Measurements from ENCODE around the gene ENDOU.

Gene ENDOU

GRCh38 chr12:47763481-47764346, 38.4 kb upstream of the ENDOU start:
- no peak for DNase-seq (ENCODE audit: low spot score)
- H3K27ac ChIP-seq, result no peak overlapping the region
- no peak overlapping the region for H3K4me3 ChIP-seq
- TF ChIP-seq CTCF (IDR thresholded peaks at IDR 0.05), result no peak

GRCh38 chr12:47762850-47763465, 37.7 kb upstream of the ENDOU start:
- DNase-seq (ENCODE audit: low spot score), result no peak
- Histone ChIP-seq H3K27ac (peak overlapping the region in 1 of 2 donors; percentile 14), H3K4me3 (no peak overlapping the region)
- TF ChIP-seq CTCF (IDR thresholded peaks at IDR 0.05), result no peak

- H3K4me3 ChIP-seq, result peak within 1 kb of the TSS; percentile 76
- peak; percentile 20 for TF ChIP-seq CTCF (IDR thresholded peaks at IDR 0.05)
- DNase-seq (ENCODE audit: low spot score), result peak; percentile 93
- peak within 1 kb of the TSS; percentile 31 to 83 for H3K27ac ChIP-seq
These were observed 33.8 kb upstream of the ENDOU start, which contains the start of gene RAPGEF3 for GRCh38 chr12:47758834-47759690. Gene RAPGEF3, minus strand, starts transcription at chr12:47758880. Its CDS starts 324 bp downstream, at chr12:47758556.

- no peak for TF ChIP-seq CTCF (IDR thresholded peaks at IDR 0.05)
- Histone ChIP-seq H3K27ac (peak overlapping the region; percentile 31 to 83), H3K4me3 (peak overlapping the region; percentile 76)
- no peak for DNase-seq (ENCODE audit: low spot score)
These were observed 33.2 kb upstream of the ENDOU start for GRCh38 chr12:47758584-47758833.

- peak overlapping the region; percentile 31 to 83 for H3K27ac ChIP-seq
- no peak for TF ChIP-seq CTCF (IDR thresholded peaks at IDR 0.05)
- H3K4me3 ChIP-seq, result peak overlapping the region; percentile 76
- no peak for DNase-seq (ENCODE audit: low spot score)
These were observed 32.7 kb upstream of the ENDOU start for GRCh38 chr12:47757840-47758583.

- Histone ChIP-seq H3K4me3 (peak overlapping the region; percentile 76), H3K27ac (peak overlapping the region in 1 of 2 donors; percentile 83)
- no peak for TF ChIP-seq CTCF (IDR thresholded peaks at IDR 0.05)
- no peak for DNase-seq (ENCODE audit: low spot score)
These were observed 32.1 kb upstream of the ENDOU start for GRCh38 chr12:47757364-47757839.

All from coronary artery (tissue), 2 donors.